Adrenal gland (tissue), 12 donors: Measurements from ENCODE around the gene ZNF598. TPM values are rescaled to one million over a fixed set of nuclear protein-coding genes. Genes with fewer than 3 reads are reported as not detected.
"Not testable (repeated sequence)": the region's sequence is repeated elsewhere in the genome, so short reads cannot be mapped to it uniquely, and the experiment has no call there.

Experiments used
- DNase-seq, 7 donors: peaks; one replicate each; pipeline ENCODE4 v3.0.0-alpha.2; 2019 to 2020
- H3K27ac ChIP-seq, 5 donors: fragments of 200-600 bp; sonication (generic) in 4 of 5; 1 replicate in 3 of 5; 2 replicates in 2 of 5; pipeline versions ENCODE4 v1.5.1 to v1.8.0; 2016 to 2020; ENCODE audit warnings: mild to moderate bottlenecking in 1 of 5
- H3K27me3 ChIP-seq: fragments of 200-600 bp; 2 replicates; pipeline ENCODE4 v1.8.0; 2021
- H3K36me3 ChIP-seq, 2 donors: fragments of 200-600 bp; replicated peaks in 1 of 2; 1 replicate in 1 of 2; 2 replicates in 1 of 2; pipeline versions ENCODE4 v1.5.1 to v1.8.0; 2018 to 2022
- H3K4me1 ChIP-seq, 2 donors: fragments of 200-600 bp; replicated peaks in 1 of 2; 1 replicate in 1 of 2; 2 replicates in 1 of 2; pipeline versions ENCODE4 v1.5.1 to v1.8.0; 2018 to 2021
- H3K4me3 ChIP-seq, 4 donors: fragments of 200-600 bp; sonication (generic) in 3 of 4; one replicate each; pipeline ENCODE4 v1.5.1; 2016 to 2018
- H3K9me3 ChIP-seq, 3 donors: fragments of 200-600 bp; sonication (generic) in 1 of 3; replicated peaks in 1 of 3; 1 replicate in 2 of 3; 2 replicates in 1 of 3; pipeline versions ENCODE4 v1.5.1 to v1.8.0; 2016 to 2021
- POLR2A ChIP-seq, 2 donors: fragments of 450-650 bp; IDR thresholded peaks; one replicate each; pipeline ENCODE4 v1.6.1; 2017; ENCODE audit warnings: antibody characterized with exemption in 2 of 2, mild to moderate bottlenecking in 2 of 2, moderate library complexity in 1 of 2
- WGBS, 4 donors: extraction: QIAGEN DNeasy Blood & Tissue Kit in 2 of 4; methylation state at CpG; one replicate each; pipeline versions ENCODE4 v1.1.5 to v1.1.7; 2013 to 2017; 5-methylcytosine and 5-hydroxymethylcytosine counted together
- intact Hi-C, 2 donors: fragments of 100-400 bp; cut with DNase I; formaldehyde crosslinking; loops; one replicate each; pipeline versions ENCODE4 v1.14.1 to v1.15.0; 2022 to 2023
- polyA plus RNA-seq, 3 donors: library from polyadenylated mRNA; stranded (reverse); fragments of 200-250 nt in 2 of 3; fragments of 350-450 nt in 1 of 3; fragmentation: Illumina TruSeq in 1 of 3; extraction: RNeasy Lipid Tissue Mini Kit (QIAGEN cat#74804) in 1 of 3; gene quantifications; one replicate each; pipeline ENCODE4 v1.2.3, GENCODE V29; 2013 to 2014
- total RNA-seq, 9 donors: library from RNA; depleted of rRNA in 4 of 9; stranded (reverse); fragments of >200 nt in 4 of 9; fragments of 120-200 nt in 1 of 9; fragmentation: NEBNext Ultra II Directional in 1 of 9; extraction: Animal tissue kit (Norgen Biotek cat#: 25700) in 1 of 9; gene quantifications; one replicate each; pipeline versions ENCODE4 v1.1.0 to v1.2.4, GENCODE V29; 2013 to 2023
- TF ChIP-seq, protein P1 (sequence below), 6 experiments: fragments of 450-650 bp in 4 of 6; fragments of 200-600 bp in 2 of 6; sonication (generic) in 1 of 6; IDR thresholded peaks; 1 replicate in 5 of 6; 2 replicates in 1 of 6; pipeline versions ENCODE4 v1.5.1 to v1.8.0; 2016 to 2021; ENCODE audit warnings: antibody characterized with exemption in 6 of 6, mild to moderate bottlenecking in 2 of 6, moderate library complexity in 1 of 6
- donor health status: healthy with polysubstance abuse.
- donor health status: Bipolar disorder and iron deficiency.
- donor health status: DM: yes; HTN: yes; CAD: no.
- donor health status: DM: no; HTN: no; CAD: no.
- donor health status: DM: no; HTN: no; CAD: no.
- donor health status: DM: yes; HTN: yes; CAD: no.

Gene ZNF598
- total and polyA plus RNA-seq, 12 donors: 4.7 to 51.5 (median 29.0) TPM

DNA sequence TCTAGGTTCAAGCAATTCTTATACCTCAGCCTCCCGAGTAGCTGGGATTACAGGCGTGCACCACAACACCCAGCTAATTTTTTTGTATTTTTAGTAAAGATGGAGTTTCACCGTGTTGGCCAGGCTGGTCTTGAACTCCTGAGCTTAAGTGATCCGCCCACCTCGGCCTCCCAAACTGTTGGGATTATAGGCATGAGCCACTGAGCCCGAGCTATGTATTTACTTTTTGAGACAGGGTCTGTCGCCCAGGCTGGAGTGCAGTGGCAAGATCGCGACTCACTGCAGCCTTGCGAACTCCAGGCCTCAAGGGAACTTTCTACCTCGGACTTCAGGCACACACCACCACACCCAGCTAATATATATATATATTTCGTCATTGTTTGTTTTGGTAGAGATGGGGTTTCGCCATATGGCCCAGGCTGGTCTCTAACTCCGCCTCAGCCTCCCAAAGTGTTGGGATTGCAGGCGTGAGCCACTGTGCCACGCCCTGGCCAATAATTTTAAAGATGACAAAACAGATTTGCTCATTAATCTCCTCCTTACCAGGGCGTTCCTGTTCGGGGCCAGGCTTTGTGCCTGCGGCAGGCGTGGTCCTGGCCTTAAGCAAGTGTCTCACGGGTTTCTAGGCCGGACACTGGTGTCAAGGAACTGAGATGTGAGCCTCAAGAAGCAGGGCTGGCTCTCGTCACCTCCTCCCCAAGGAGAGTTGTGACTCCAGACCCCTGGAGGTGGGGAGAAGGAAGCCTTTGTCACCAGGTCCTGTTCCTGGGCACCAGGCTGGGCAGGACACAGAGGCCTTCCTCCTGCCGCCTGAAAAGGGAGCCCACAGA is 5.7 kb upstream of the ZNF598 start:
- DNase-seq: no peak
- Histone ChIP-seq H3K4me1 (peaks cover 2 to 4% of the 10 kb centered on the region in 2 donors), H3K27ac (no peak overlapping the region), H3K9me3 (no peaks in the 10 kb centered on the region), H3K27me3 (peaks cover 15% of the 10 kb centered on the region), H3K36me3 (no peaks in the 10 kb centered on the region), H3K4me3 (no peak overlapping the region)
- WGBS, 4 donors: 77 to 87% (median 78%) methylated on average over 23 to 24 of the region's 24 CpGs
- TF ChIP-seq, protein P1, sequence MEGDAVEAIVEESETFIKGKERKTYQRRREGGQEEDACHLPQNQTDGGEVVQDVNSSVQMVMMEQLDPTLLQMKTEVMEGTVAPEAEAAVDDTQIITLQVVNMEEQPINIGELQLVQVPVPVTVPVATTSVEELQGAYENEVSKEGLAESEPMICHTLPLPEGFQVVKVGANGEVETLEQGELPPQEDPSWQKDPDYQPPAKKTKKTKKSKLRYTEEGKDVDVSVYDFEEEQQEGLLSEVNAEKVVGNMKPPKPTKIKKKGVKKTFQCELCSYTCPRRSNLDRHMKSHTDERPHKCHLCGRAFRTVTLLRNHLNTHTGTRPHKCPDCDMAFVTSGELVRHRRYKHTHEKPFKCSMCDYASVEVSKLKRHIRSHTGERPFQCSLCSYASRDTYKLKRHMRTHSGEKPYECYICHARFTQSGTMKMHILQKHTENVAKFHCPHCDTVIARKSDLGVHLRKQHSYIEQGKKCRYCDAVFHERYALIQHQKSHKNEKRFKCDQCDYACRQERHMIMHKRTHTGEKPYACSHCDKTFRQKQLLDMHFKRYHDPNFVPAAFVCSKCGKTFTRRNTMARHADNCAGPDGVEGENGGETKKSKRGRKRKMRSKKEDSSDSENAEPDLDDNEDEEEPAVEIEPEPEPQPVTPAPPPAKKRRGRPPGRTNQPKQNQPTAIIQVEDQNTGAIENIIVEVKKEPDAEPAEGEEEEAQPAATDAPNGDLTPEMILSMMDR (IDR thresholded peaks at IDR 0.05): no peak
- TF ChIP-seq POLR2A (IDR thresholded peaks at IDR 0.05): no peak
- intact Hi-C loops: no loop called here

DNA sequence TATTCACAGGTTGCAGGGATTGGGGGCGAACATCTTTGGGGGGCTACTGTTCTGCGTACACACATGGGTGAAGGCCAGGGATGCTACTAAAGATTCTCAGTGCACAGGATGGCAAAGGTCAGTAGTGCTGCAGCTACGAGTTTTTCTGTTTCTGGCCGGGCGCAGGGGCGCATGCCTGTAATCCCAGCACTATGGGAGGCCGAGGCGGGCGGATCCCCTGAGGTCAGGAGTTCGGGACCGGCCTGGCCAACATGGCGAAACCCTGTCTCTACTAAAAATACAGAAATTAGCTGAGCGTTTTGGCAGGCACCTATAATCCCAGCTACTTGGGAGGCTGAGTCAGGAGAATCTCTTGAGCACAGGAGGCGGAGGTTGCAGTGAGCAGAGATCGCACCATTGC is 3.9 kb upstream of the ZNF598 start:
- intact Hi-C loops: no loop called here
- WGBS, 4 donors: 81 to 90% (median 88%) methylated on average over 12 to 15 of the region's 15 CpGs
- no peaks in the 10 kb centered on the region for H3K27me3 ChIP-seq
- DNase-seq: no peak
- H3K9me3 ChIP-seq: no peaks in the 10 kb centered on the region
- H3K4me3 ChIP-seq: no peak overlapping the region
- no peak overlapping the region for H3K27ac ChIP-seq
- H3K36me3 ChIP-seq: no peaks in the 10 kb centered on the region
- TF ChIP-seq, protein P1 (IDR thresholded peaks at IDR 0.05): no peak
- no peak for TF ChIP-seq POLR2A (IDR thresholded peaks at IDR 0.05)
- H3K4me1 ChIP-seq: peaks cover 12 to 13% of the 10 kb centered on the region in 2 donors

DNA sequence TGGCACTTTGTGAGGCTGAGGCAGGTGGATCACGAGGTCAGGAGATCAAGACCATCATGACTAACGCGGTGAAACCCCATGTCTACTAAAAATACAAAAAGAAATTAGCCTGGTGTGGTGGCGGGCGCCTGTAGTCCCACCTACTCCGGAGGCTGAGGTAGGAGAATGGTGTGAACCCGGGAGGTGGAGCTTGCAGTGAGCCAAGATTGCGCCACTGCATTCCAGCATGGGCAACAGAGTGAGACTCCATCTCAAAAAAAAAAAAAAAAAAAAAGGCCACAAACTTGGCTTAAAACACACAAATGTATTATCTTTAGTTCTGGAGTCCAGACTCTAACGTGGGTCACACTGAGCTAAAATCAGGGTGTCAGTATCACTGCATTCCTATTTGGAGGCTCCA is 2.1 kb upstream of the ZNF598 start:
- 77 to 93% (median 86%) methylated on average over 9 of the region's 9 CpGs for WGBS, 4 donors

DNA sequence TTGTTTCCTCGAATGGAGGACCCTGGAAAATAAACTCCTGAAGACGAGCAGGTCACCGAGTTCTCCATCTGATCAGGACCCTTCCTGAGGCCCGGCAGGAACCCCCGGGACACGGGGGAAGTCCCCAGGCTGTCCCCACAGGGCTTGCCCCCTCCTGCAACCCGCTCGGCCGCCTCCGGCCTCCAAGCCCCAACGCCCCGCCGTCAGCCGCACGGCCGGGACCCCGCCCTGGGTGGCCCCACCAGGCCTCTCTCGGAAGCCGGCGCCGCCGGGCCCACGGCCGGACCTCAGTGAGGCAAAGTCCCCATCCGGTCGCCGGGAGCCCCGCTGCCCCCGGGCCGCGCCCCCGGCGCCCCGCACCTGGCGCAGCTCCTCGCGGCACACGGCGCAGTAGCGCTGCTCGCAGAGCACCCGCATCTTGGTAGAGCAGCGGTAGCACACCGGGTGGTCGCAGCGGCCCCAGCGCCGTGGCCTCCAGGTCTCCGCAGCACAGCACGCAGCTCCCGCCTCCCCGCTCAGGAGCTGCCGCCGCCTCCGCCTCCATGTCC is 383 bp downstream of the ZNF598 start:
- peaks cover 24 to 41% of the 10 kb centered on the region in 2 donors for H3K4me1 ChIP-seq
- WGBS, 4 donors: 0 to 2% (median 0%) methylated on average over 5 to 55 of the region's 55 CpGs; no CpG with 5 or more reads in 1 of the 4 donors
- H3K27me3 ChIP-seq: no peaks in the 10 kb centered on the region
- no peak for DNase-seq
- no peaks in the 10 kb centered on the region for H3K36me3 ChIP-seq
- peak overlapping the region; percentile 42 to 94 (median 84) for H3K4me3 ChIP-seq
- TF ChIP-seq, protein P1 (IDR thresholded peaks at IDR 0.05): peak in 1 of 6 experiments; percentile 2
- no peak for TF ChIP-seq POLR2A (IDR thresholded peaks at IDR 0.05)
- intact Hi-C loops: loop anchor here in 1 of 2 donors (5.0 kb wide), 1 partner anchor 143 kb away; no protein-coding TSS in a partner anchor
- H3K9me3 ChIP-seq: no peaks in the 10 kb centered on the region
- peak overlapping the region in 4 of 5 donors; percentile 77 to 87 (median 83) for H3K27ac ChIP-seq

More for the DNA sequence above, 2.1 kb upstream of the ZNF598 start:
- intact Hi-C loops, H3K4me3 ChIP-seq, H3K36me3 ChIP-seq, H3K9me3 ChIP-seq, H3K27ac ChIP-seq, H3K27me3 ChIP-seq, DNase-seq: not testable (repeated sequence)
- H3K4me1 ChIP-seq: peaks cover 24 to 27% of the 10 kb centered on the region in 2 donors
